GM12874 (cell line): ENCODE measurements around the gene EP400.

Experiments
- CTCF ChIP-seq: IDR thresholded peaks from 2 replicates; pipeline ENCODE4 v1.5.1; 2011; ENCODE audit warnings: low read depth, mild to moderate bottlenecking, control low read depth, low read length, moderate library complexity; ENCODE audit not compliant: insufficient read depth

Gene EP400

GRCh38 chr12:131927110-131928079 is 22.3 kb upstream of the EP400 start:
- TF ChIP-seq CTCF, result no peak

GRCh38 chr12:131928080-131928710 is 21.5 kb upstream of the EP400 start:
- TF ChIP-seq CTCF, result no peak

GRCh38 chr12:131928711-131929580 is 20.8 kb upstream of the EP400 start, which contains the start of gene PUS1:
Gene PUS1, plus strand, starts transcription at chr12:131929276. Its CDS starts 447 bp downstream, at chr12:131929723.
- TF ChIP-seq CTCF, result no peak

GRCh38 chr12:131929581-131930456 is 19.9 kb upstream of the EP400 start:
- TF ChIP-seq CTCF, result no peak

GRCh38 chr12:131930510-131930909 is 19.2 kb upstream of the EP400 start:
- no peak for TF ChIP-seq CTCF

GRCh38 chr12:131933387-131933786 is 16.4 kb upstream of the EP400 start:
- TF ChIP-seq CTCF, result no peak
